DND-41 (cell line): ENCODE measurements around the gene UBN2.
A peak's percentile ranks its signal among the peaks of the same experiment; 100 is the strongest.

ENCODE experiments used
- ATAC-seq: fragments of 200-7000 bp; cut with Tn5 transposase; 3 replicates; pipeline ENCODE4 v1.9.1; 2021; ENCODE audit warnings: low read depth; ENCODE audit not compliant: insufficient read depth
- DNase-seq: peaks from one replicate; pipeline ENCODE4 v3.0.0-alpha.2; 2020
- H2AFZ ChIP-seq: 2 replicates; pipeline ENCODE4 v1.6.0; 2012; ENCODE audit warnings: low read depth, low read length
- H3K27ac ChIP-seq: 2 replicates; pipeline ENCODE4 v1.5.1; 2012; ENCODE audit warnings: low read length, inconsistent platforms
- H3K27me3 ChIP-seq: fragments of 200-600 bp; sonication (generic); 2 replicates; pipeline ENCODE4 v1.6.0; 2012; ENCODE audit warnings: low read length, mild to moderate bottlenecking, inconsistent platforms; ENCODE audit not compliant: insufficient read depth, poor library complexity
- H3K36me3 ChIP-seq: 2 replicates; pipeline ENCODE4 v1.5.1; 2012; ENCODE audit warnings: low read length, inconsistent platforms; ENCODE audit not compliant: insufficient read depth
- H3K4me1 ChIP-seq: 2 replicates; pipeline ENCODE4 v1.5.1; 2012; ENCODE audit warnings: mild to moderate bottlenecking, low read length; ENCODE audit not compliant: insufficient read depth
- H3K4me2 ChIP-seq: 2 replicates; pipeline ENCODE4 v1.6.0; 2012; ENCODE audit warnings: mild to moderate bottlenecking, moderate library complexity, low read length, inconsistent platforms; ENCODE audit not compliant: insufficient read depth
- H3K4me3 ChIP-seq, 2 experiments: fragments of 200-600 bp in 1 of 2; shearing (Covaris generic) in 1 of 2; 2 replicates each; pipeline ENCODE4 v1.5.1; 2012 to 2016; ENCODE audit warnings: inconsistent platforms in 2 of 2, low read length in 2 of 2, mild to moderate bottlenecking in 2 of 2, low read depth in 1 of 2, moderate library complexity in 1 of 2
- H3K79me2 ChIP-seq: 2 replicates; pipeline ENCODE4 v1.6.0; 2012; ENCODE audit warnings: low read length, inconsistent platforms; ENCODE audit not compliant: insufficient read depth
- H3K9ac ChIP-seq: 2 replicates; pipeline ENCODE4 v1.6.0; 2012; ENCODE audit warnings: low read depth, mild to moderate bottlenecking, inconsistent platforms, low read length, moderate library complexity
- H3K9me3 ChIP-seq: 2 replicates; pipeline ENCODE4 v1.5.1; 2012; ENCODE audit warnings: low read length, moderate library complexity, mild to moderate bottlenecking, inconsistent platforms; ENCODE audit not compliant: insufficient read depth, severe bottlenecking
- H4K20me1 ChIP-seq: 2 replicates; pipeline ENCODE4 v1.6.0; 2012; ENCODE audit warnings: low read length; ENCODE audit not compliant: insufficient read depth
- EZH2 ChIP-seq: IDR thresholded peaks from 3 replicates; pipeline ENCODE4 v1.6.1; 2012; ENCODE audit warnings: borderline replicate concordance, low read depth, mild to moderate bottlenecking, moderate library complexity, low read length, inconsistent platforms; ENCODE audit not compliant: severe bottlenecking
- TF ChIP-seq, protein P1 (sequence below): IDR thresholded peaks from 2 replicates; pipeline ENCODE4 v1.5.1; 2012; ENCODE audit warnings: borderline replicate concordance, low read length, moderate library complexity, mild to moderate bottlenecking; ENCODE audit not compliant: poor library complexity, severe bottlenecking; ENCODE audit errors: extremely low read depth

UBN2 gene

DNA sequence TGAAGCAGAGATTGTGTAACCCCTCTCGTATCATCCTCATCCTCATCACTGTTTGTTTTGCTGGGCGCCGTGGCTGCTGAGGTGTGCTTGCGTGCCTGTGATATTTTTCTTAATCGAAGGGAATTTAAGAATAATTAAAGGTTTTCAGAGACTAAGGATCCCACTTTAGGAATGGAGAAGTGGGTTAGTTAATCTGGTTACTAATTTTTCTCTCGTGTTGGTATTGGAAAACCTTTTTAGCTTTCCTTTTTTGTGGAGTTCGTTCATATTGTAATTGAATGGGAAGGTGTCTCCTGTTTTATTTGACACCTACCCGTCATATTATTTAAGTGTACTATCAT is 1.3 kb downstream of the UBN2 start:
- Histone ChIP-seq H3K4me3 (peak overlapping the region; percentile 89 to 98), H3K4me2 (peak overlapping the region; percentile 99), H3K27ac (no peak overlapping the region), H4K20me1 (peaks cover 5% of the 10 kb centered on the region), H3K79me2 (peaks cover 54% of the 10 kb centered on the region), H3K9ac (peak overlapping the region; percentile 97), H3K9me3 (no peaks in the 10 kb centered on the region), H3K4me1 (peaks cover 36% of the 10 kb centered on the region), H2AFZ (peak overlapping the region; percentile 99), H3K36me3 (peaks cover 5% of the 10 kb centered on the region), H3K27me3 (no peaks in the 10 kb centered on the region)
- TF ChIP-seq EZH2: no peak
- TF ChIP-seq, protein P1, sequence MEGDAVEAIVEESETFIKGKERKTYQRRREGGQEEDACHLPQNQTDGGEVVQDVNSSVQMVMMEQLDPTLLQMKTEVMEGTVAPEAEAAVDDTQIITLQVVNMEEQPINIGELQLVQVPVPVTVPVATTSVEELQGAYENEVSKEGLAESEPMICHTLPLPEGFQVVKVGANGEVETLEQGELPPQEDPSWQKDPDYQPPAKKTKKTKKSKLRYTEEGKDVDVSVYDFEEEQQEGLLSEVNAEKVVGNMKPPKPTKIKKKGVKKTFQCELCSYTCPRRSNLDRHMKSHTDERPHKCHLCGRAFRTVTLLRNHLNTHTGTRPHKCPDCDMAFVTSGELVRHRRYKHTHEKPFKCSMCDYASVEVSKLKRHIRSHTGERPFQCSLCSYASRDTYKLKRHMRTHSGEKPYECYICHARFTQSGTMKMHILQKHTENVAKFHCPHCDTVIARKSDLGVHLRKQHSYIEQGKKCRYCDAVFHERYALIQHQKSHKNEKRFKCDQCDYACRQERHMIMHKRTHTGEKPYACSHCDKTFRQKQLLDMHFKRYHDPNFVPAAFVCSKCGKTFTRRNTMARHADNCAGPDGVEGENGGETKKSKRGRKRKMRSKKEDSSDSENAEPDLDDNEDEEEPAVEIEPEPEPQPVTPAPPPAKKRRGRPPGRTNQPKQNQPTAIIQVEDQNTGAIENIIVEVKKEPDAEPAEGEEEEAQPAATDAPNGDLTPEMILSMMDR: no peak
- ATAC-seq (peak; percentile 36), DNase-seq (no peak)

DNA sequence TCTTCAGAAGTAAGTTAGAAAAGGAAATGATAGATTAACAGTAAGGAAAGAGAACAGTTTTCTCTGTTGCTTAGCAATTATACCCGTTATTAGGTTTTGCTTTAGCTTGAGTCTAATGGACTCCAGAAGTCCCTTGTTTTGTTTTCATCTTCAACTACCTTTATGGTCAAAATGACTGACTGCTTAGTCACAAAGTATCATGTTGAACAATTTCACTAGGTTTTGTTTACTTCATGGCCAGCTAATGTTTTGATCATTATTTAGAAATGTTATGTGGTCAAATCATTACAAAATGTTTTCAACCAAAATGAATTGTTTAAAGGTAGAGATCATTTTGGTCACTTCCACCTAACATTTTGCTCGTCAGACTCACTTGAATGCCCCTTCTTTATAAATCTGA is 1.9 kb downstream of the UBN2 start:
- Histone ChIP-seq H4K20me1 (peaks cover 5% of the 10 kb centered on the region), H3K79me2 (peaks cover 54% of the 10 kb centered on the region), H3K4me3 (peak overlapping the region; percentile 89 to 98; a peak in 2 of 4 replicates), H3K4me1 (peaks cover 36% of the 10 kb centered on the region), H3K36me3 (peaks cover 11% of the 10 kb centered on the region), H2AFZ (no peak overlapping the region), H3K9me3 (no peaks in the 10 kb centered on the region), H3K9ac (peak overlapping the region; percentile 97; the same call in 1 of the 2 replicates), H3K4me2 (peak overlapping the region; percentile 99), H3K27me3 (no peaks in the 10 kb centered on the region), H3K27ac (no peak overlapping the region)
- ATAC-seq (no peak), DNase-seq (no peak)
- TF ChIP-seq, protein P1: no peak
- no peak for TF ChIP-seq EZH2

DNA sequence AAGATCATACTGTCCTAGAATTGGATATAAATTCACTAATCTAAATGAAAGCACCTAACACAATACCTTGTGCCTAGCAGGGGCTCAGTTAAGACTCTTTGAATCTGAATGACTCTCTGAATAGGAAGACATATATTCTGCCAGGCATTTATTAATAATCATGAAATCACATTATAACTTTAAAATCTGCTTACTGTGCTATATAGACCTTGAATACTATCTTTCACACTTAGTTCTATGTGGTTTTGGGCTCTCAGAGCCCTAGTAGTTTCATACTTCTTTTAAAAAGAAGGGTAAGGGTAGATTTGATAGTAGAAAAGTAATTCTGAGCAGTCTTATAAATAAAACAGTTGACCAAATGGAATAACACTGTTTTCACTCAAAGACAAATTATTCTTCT is 10.2 kb downstream of the UBN2 start:
- Histone ChIP-seq H3K36me3 (peaks cover 75% of the 10 kb centered on the region), H3K4me1 (no peaks in the 10 kb centered on the region), H3K9me3 (no peaks in the 10 kb centered on the region), H3K9ac (no peak overlapping the region), H3K27me3 (no peaks in the 10 kb centered on the region), H3K79me2 (peaks cover 4% of the 10 kb centered on the region), H2AFZ (no peak overlapping the region), H3K4me3 (no peak overlapping the region), H4K20me1 (no peaks in the 10 kb centered on the region), H3K27ac (no peak overlapping the region), H3K4me2 (no peak overlapping the region)
- ATAC-seq (no peak), DNase-seq (no peak)
- TF ChIP-seq EZH2: no peak
- TF ChIP-seq, protein P1: no peak
